Astrocyte (in vitro differentiated cells and primary cell): ENCODE data around the gene RXFP1. TPM values are rescaled to one million over a fixed set of nuclear protein-coding genes. Genes with fewer than 3 reads are reported as not detected.

Source experiments
- DNase-seq: peaks from one replicate; pipeline ENCODE4 v3.0.0-alpha.2; 2010; ENCODE audit warnings: low read depth
- FAIRE-seq: peaks from 2 replicates; lab custom pipeline; 2011; peaks lifted over from hg19 to GRCh38; lab: Jason Lieb, UNC
- H2AFZ ChIP-seq: 2 replicates; pipeline ENCODE4 v1.6.0; 2012; ENCODE audit warnings: low read depth, low read length, inconsistent platforms
- H3K27ac ChIP-seq: 2 replicates; pipeline ENCODE4 v1.5.1; 2011; ENCODE audit warnings: low read depth, low read length, inconsistent platforms
- H3K27me3 ChIP-seq: 2 replicates; pipeline ENCODE4 v1.6.0; 2011; ENCODE audit warnings: low read length, inconsistent platforms; ENCODE audit not compliant: insufficient read depth
- H3K36me3 ChIP-seq: 2 replicates; pipeline ENCODE4 v1.5.1; 2011; ENCODE audit warnings: low read length, inconsistent platforms; ENCODE audit not compliant: insufficient read depth
- H3K4me1 ChIP-seq: 2 replicates; pipeline ENCODE4 v1.5.1; 2011; ENCODE audit warnings: low read length, inconsistent platforms; ENCODE audit not compliant: insufficient read depth
- H3K4me2 ChIP-seq: 2 replicates; pipeline ENCODE4 v1.6.0; 2012; ENCODE audit warnings: low read length, inconsistent platforms
- H3K4me3 ChIP-seq: 2 replicates; pipeline ENCODE4 v1.5.1; 2011; ENCODE audit warnings: low read depth, mild to moderate bottlenecking, low read length, inconsistent platforms; ENCODE audit not compliant: insufficient read depth
- H3K79me2 ChIP-seq: 2 replicates; pipeline ENCODE4 v1.6.0; 2012; ENCODE audit warnings: mild to moderate bottlenecking, low read length, inconsistent platforms; ENCODE audit not compliant: insufficient read depth
- H3K9ac ChIP-seq: 2 replicates; pipeline ENCODE4 v1.6.0; 2012; ENCODE audit warnings: mild to moderate bottlenecking, low read length, inconsistent platforms
- H3K9me3 ChIP-seq: 2 replicates; pipeline ENCODE4 v1.5.1; 2012; ENCODE audit warnings: low read depth, mild to moderate bottlenecking, low read length, inconsistent platforms; ENCODE audit not compliant: insufficient read depth
- H4K20me1 ChIP-seq: 2 replicates; pipeline ENCODE4 v1.6.0; 2012; ENCODE audit warnings: low read length, inconsistent platforms; ENCODE audit not compliant: insufficient read depth
- H3K27ac Mint-ChIP-seq: one replicate; pipeline ENCODE4 v1.8.0; 2021; ENCODE audit warnings: mild to moderate bottlenecking, mixed read lengths; ENCODE audit not compliant: unreplicated experiment
- H3K27me3 Mint-ChIP-seq: one replicate; pipeline ENCODE4 v1.8.0; 2021; ENCODE audit warnings: low read depth, mixed read lengths; ENCODE audit not compliant: unreplicated experiment
- H3K36me3 Mint-ChIP-seq: one replicate; pipeline ENCODE4 v1.8.0; 2021; ENCODE audit warnings: low read depth, mixed read lengths; ENCODE audit not compliant: unreplicated experiment
- H3K4me1 Mint-ChIP-seq: one replicate; pipeline ENCODE4 v1.8.0; 2021; ENCODE audit warnings: low read depth, mixed read lengths; ENCODE audit not compliant: unreplicated experiment
- H3K4me3 Mint-ChIP-seq: one replicate; pipeline ENCODE4 v1.8.0; 2021; ENCODE audit warnings: mild to moderate bottlenecking, moderate library complexity, mixed read lengths; ENCODE audit not compliant: unreplicated experiment
- H3K9me3 Mint-ChIP-seq: one replicate; pipeline ENCODE4 v1.8.0; 2021; ENCODE audit warnings: mild to moderate bottlenecking, mixed read lengths; ENCODE audit not compliant: unreplicated experiment
- EZH2 ChIP-seq: IDR thresholded peaks from 2 replicates; pipeline ENCODE4 v1.6.1; 2012; ENCODE audit warnings: mild to moderate bottlenecking, low read length, inconsistent platforms; ENCODE audit not compliant: insufficient read depth
- total RNA-seq: library from RNA; stranded (reverse); gene quantifications from 2 replicates; pipeline ENCODE4 v1.2.1, GENCODE V29; 2021
- TF ChIP-seq, protein P1 (sequence below): IDR thresholded peaks from 2 replicates; pipeline ENCODE4 v1.5.1; 2011; ENCODE audit warnings: low read depth, mild to moderate bottlenecking, inconsistent platforms, low read length, moderate library complexity; ENCODE audit not compliant: insufficient read depth

Gene RXFP1
- total RNA-seq, 1 donor from 2014 or later = 0.14 TPM

- Mint-ChIP-seq H3K27ac (no peak overlapping the region), H3K27me3 (no peaks in the 10 kb centered on the region), H3K4me1 (no peaks in the 10 kb centered on the region), H3K36me3 (no peaks in the 10 kb centered on the region), H3K4me3 (no peak overlapping the region), H3K9me3 (peaks cover 3% of the 10 kb centered on the region)
- no peak overlapping the region for H3K4me2 ChIP-seq
- H3K4me1 ChIP-seq = no peaks in the 10 kb centered on the region
- FAIRE-seq (no peak), DNase-seq (no peak)
- H3K27me3 ChIP-seq = no peaks in the 10 kb centered on the region
- H3K9ac ChIP-seq = no peak overlapping the region
- no peaks in the 10 kb centered on the region for H3K9me3 ChIP-seq
- no peak overlapping the region for H3K4me3 ChIP-seq
- TF ChIP-seq, protein P1, sequence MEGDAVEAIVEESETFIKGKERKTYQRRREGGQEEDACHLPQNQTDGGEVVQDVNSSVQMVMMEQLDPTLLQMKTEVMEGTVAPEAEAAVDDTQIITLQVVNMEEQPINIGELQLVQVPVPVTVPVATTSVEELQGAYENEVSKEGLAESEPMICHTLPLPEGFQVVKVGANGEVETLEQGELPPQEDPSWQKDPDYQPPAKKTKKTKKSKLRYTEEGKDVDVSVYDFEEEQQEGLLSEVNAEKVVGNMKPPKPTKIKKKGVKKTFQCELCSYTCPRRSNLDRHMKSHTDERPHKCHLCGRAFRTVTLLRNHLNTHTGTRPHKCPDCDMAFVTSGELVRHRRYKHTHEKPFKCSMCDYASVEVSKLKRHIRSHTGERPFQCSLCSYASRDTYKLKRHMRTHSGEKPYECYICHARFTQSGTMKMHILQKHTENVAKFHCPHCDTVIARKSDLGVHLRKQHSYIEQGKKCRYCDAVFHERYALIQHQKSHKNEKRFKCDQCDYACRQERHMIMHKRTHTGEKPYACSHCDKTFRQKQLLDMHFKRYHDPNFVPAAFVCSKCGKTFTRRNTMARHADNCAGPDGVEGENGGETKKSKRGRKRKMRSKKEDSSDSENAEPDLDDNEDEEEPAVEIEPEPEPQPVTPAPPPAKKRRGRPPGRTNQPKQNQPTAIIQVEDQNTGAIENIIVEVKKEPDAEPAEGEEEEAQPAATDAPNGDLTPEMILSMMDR = no peak
- TF ChIP-seq EZH2 = no peak
- no peak overlapping the region for H2AFZ ChIP-seq
- no peak overlapping the region for H3K27ac ChIP-seq
- no peaks in the 10 kb centered on the region for H3K79me2 ChIP-seq
- H3K36me3 ChIP-seq = no peaks in the 10 kb centered on the region
- no peaks in the 10 kb centered on the region for H4K20me1 ChIP-seq
These were observed 58.4 kb downstream of the RXFP1 start for GRCh38 chr4:158580064-158580463.

GRCh38 chr4:158581161-158581560, 59.5 kb downstream of the RXFP1 start:
- FAIRE-seq = no peak
- no peak overlapping the region for H3K4me3 Mint-ChIP-seq
- Histone ChIP-seq H3K4me3 (no peak overlapping the region), H3K9me3 (no peaks in the 10 kb centered on the region), H3K27me3 (no peaks in the 10 kb centered on the region), H3K4me1 (no peaks in the 10 kb centered on the region), H2AFZ (no peak overlapping the region), H3K79me2 (no peaks in the 10 kb centered on the region), H3K36me3 (no peaks in the 10 kb centered on the region), H4K20me1 (no peaks in the 10 kb centered on the region), H3K27ac (no peak overlapping the region), H3K9ac (no peak overlapping the region), H3K4me2 (no peak overlapping the region)
- no peaks in the 10 kb centered on the region for H3K4me1 Mint-ChIP-seq
- H3K9me3 Mint-ChIP-seq = peaks cover 3% of the 10 kb centered on the region
- no peak overlapping the region for H3K27ac Mint-ChIP-seq
- no peak for TF ChIP-seq EZH2
- TF ChIP-seq, protein P1 = no peak
- H3K36me3 Mint-ChIP-seq = no peaks in the 10 kb centered on the region
- DNase-seq = peak; percentile 5
- no peaks in the 10 kb centered on the region for H3K27me3 Mint-ChIP-seq

GRCh38 chr4:158586881-158587280, 65.2 kb downstream of the RXFP1 start:
- FAIRE-seq = no peak
- no peak for TF ChIP-seq EZH2
- TF ChIP-seq, protein P1 = no peak
- H3K27me3 Mint-ChIP-seq = no peaks in the 10 kb centered on the region
- no peaks in the 10 kb centered on the region for H3K36me3 Mint-ChIP-seq
- H3K79me2 ChIP-seq = no peaks in the 10 kb centered on the region
- H3K4me1 Mint-ChIP-seq = no peaks in the 10 kb centered on the region
- no peak overlapping the region for H2AFZ ChIP-seq
- H3K4me3 Mint-ChIP-seq = no peak overlapping the region
- no peak overlapping the region for H3K9ac ChIP-seq
- H3K9me3 Mint-ChIP-seq = peaks cover 2% of the 10 kb centered on the region
- no peak for DNase-seq
- H3K27ac ChIP-seq = no peak overlapping the region
- H3K36me3 ChIP-seq = no peaks in the 10 kb centered on the region
- no peaks in the 10 kb centered on the region for H3K9me3 ChIP-seq
- H3K4me2 ChIP-seq = no peak overlapping the region
- no peak overlapping the region for H3K4me3 ChIP-seq
- no peak overlapping the region for H3K27ac Mint-ChIP-seq
- H3K4me1 ChIP-seq = no peaks in the 10 kb centered on the region
- no peaks in the 10 kb centered on the region for H3K27me3 ChIP-seq
- H4K20me1 ChIP-seq = no peaks in the 10 kb centered on the region
